GM19455 (cell line): ENCODE measurements around the gene INTS11.
"Not testable (repeated sequence)": the region's sequence is repeated elsewhere in the genome, so short reads cannot be mapped to it uniquely, and the experiment has no call there.

Experiments used
- ATAC-seq: cut with Tn5 transposase; IDR thresholded peaks from one replicate; pipeline ENCODE4 v1.9.1; 2021; ENCODE audit not compliant: unreplicated experiment

INTS11 gene

DNA sequence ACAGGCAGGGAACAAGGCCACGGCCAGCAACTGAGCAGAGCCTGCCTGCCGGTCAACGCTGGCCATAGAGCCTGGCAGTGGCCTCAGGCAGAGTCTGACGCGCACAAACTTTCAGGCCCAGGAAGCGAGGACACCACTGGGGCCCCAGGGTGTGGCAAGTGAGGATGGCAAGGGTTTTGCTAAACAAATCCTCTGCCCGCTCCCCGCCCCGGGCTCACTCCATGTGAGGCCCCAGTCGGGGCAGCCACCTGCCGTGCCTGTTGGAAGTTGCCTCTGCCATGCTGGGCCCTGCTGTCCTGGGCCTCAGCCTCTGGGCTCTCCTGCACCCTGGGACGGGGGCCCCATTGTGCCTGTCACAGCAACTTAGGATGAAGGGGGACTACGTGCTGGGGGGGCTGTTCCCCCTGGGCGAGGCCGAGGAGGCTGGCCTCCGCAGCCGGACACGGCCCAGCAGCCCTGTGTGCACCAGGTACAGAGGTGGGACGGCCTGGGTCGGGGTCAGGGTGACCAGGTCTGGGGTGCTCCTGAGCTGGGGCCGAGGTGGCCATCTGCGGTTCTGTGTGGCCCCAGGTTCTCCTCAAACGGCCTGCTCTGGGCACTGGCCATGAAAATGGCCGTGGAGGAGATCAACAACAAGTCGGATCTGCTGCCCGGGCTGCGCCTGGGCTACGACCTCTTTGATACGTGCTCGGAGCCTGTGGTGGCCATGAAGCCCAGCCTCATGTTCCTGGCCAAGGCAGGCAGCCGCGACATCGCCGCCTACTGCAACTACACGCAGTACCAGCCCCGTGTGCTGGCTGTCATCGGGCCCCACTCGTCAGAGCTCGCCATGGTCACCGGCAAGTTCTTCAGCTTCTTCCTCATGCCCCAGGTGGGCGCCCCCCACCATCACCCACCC lies 6.9 kb upstream of the INTS11 start, which contains the start of gene TAS1R3:
Gene TAS1R3 (plus strand): TSS at position 213 of the 898 bp plus-strand sequence. CDS start 66 bp downstream, at position 279.
- no peak for ATAC-seq

DNA sequence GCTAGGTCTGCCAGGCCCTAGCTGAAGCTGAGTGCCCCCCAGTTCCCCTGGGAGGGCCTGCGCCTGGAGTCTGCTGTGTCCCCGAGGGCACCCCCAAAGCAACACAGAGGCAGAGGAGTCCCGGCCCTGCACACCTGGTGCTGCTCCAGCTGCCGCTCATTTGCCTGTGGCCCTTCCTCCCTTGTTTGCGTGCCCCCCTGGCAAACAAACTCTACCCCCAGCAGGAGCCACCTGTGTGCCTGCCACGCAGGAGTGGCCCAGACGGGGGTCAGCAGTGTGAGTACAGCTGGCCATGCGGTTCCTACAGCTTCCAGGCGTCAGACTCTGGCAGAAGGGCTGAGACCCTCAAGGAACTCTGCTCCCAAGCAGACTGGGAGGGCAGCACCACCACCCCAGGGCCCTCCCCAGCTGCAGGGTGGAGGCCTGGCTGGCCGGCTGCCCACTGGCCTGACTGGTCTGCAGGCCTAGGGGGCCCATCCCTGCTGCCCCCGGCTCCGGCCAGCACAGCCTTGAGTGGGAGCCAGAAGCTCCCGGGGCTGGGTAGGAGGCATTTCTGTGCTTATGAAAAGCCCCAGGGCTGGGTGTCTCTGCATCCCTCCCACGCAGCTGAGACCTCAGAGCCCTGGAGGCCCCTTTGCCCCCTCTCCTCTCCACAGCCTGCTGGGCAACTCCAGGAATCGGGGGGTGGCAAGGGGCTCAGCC lies 6.1 kb upstream of the INTS11 start:
- no peak for ATAC-seq

DNA sequence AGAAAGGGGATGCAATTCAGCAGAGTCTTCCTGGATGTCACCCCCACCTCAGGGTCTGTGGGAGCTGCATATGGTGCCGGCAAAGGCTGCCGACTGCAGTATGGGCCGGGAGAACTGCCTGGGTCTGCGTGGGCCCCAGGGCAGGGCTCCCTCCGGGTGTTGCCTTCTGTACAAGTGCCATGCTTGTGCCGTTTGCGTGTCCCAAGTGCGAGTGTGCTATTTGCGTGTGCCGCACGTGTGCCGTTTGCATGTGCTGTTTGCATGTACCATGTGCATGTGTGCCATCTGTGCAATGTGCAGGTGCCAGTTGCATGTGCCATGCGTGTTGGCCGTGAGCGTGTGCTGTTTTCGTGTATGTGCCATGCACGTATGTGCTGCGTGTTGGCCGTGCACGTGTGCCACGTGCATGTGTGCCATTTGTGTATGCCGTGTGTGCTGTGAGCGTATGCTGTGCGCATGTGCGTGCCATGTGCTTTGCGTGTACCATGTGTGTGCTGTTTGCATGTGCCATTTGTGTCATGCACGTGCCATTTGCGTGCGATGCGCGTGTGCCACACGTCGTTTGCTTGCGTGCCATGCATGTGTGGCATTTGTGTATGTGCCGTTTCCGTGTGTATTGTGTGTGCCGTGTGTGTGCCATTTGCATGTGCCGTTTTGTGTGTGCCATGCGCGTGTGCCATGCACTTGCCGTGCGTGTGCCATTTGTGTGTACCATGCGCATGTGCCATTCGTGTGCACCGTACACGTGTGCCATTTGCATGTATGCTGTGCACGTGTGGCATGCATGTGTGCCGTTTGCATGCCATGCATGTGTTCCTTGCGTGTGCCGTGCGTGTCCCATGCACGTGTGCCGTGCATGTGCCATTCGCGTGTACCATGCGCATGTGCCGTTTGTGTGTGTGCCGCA lies 5.1 kb upstream of the INTS11 start:
- ATAC-seq, result no peak

DNA sequence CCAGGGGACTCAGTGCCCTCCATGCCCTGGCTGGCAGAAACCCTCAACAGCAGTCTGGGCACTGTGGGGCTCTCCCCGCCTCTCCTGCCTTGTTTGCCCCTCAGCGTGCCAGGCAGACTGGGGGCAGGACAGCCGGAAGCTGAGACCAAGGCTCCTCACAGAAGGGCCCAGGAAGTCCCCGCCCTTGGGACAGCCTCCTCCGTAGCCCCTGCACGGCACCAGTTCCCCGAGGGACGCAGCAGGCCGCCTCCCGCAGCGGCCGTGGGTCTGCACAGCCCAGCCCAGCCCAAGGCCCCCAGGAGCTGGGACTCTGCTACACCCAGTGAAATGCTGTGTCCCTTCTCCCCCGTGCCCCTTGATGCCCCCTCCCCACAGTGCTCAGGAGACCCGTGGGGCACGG lies 3.8 kb upstream of the INTS11 start:
- ATAC-seq, result no peak

DNA sequence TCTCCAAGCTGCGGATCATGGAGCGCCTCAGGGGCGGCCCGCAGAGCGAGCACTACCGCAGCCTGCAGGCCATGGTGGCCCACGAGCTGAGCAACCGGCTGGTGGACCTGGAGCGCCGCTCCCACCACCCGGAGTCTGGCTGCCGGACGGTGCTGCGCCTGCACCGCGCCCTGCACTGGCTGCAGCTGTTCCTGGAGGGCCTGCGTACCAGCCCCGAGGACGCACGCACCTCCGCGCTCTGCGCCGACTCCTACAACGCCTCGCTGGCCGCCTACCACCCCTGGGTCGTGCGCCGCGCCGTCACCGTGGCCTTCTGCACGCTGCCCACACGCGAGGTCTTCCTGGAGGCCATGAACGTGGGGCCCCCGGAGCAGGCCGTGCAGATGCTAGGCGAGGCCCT lies 2.8 kb upstream of the INTS11 start:
- ATAC-seq, result no peak

DNA sequence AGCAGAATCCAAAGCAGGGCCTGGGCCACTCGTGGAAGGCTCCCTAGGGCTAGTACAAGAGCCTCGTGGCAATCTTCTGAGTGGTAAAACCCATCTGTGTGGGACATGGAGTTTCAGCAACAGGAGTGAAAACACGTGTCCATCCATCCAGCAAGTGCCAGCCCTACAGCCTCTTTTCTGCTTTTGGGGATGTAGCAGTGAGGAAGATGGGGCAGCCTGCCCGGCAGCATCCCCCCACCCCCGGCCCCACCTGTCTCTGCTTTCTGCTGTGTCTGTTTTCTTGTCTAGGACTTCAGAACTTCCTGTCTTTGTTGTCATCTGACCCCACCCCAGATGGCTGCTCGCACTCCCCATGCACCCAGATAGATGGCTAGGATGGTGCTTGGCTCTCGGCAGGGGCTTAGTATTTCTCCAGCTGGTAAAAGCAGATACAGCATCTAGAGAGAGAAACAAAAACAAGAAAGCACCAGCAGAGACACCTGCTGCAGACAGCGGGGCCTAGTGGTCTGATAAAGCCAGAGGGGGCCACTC lies 1.7 kb upstream of the INTS11 start:
- ATAC-seq, result no peak

DNA sequence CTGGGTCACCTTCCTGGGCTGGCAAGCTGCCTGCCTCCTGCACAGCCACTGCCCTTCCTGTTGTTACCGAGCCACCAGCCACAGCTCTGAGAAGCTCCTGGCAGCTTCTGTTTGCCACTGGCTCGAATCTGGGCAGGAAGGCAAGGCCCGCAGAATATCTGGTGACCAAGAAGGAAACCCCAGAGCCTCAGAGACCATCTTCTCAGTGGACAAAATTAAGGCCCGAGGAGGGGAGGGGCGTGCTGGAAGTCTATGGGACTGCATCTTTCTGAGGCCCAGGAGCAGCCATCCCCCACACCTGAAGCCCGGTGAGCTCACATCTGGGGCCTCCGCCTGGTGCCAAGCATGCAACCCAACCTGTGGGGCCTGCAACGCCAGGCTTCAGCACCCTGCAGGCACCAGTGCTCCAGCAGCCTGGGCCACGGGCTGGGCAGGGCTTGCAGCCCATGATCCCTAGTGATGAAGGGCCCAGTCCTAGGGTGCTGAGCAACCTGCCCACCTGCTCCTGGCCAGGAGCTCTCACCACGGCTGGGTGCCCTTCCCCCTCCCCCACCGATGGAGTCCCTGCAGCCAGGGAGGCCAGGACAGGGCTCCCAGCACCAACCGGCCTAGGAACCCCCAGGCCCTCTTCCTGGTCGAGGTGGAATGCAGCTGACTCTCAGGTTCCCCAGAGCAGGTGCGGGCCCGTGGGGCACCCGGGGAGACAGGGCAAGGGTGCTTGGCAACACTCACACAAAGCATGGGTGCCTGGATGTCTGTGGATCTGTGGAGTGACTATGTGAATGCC lies 1.0 kb upstream of the INTS11 start:
- ATAC-seq, result no peak

DNA sequence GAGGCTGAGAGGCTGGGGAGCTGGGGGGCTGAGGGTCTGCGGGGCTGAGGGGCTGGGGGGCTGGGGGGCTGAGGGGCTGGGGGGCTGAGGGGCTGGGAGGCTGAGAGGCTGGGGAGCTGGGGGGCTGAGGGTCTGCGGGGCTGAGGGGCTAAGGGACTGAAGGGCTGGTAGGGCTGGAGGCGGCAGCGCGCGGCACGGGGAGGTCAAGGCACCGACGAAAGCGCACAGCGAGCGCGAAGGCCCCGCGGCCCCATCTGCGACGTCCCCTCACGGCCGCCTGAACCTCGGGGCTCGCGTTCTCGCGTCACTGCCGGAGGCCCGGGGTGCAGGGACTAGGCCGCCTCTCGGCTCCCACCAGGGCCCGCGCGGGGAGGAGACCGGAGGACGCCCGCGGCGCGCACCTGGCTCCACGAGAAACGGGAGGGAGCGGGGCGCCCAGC lies 356 bp downstream of the INTS11 start:
- peak; percentile 31 for ATAC-seq

DNA sequence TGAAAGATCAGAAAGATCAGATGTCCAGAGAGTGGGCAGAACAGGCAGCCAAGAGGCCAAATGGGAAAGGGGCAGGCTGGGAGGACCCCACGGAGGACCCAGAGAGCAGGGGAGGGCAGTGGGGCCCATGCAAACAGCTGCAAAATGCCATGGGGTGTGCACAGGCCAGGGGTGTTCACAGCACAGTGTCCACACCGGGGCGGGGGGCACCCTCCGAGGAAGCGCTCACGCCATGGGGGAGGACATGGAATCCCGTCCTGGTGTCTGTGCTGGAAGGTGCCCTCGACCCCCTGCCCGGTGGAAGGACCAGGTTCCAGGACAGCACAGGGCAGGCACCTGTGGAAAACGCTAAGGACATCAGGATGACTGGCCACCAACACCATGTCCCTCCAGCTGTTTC lies 1.5 kb downstream of the INTS11 start:
- no peak for ATAC-seq

DNA sequence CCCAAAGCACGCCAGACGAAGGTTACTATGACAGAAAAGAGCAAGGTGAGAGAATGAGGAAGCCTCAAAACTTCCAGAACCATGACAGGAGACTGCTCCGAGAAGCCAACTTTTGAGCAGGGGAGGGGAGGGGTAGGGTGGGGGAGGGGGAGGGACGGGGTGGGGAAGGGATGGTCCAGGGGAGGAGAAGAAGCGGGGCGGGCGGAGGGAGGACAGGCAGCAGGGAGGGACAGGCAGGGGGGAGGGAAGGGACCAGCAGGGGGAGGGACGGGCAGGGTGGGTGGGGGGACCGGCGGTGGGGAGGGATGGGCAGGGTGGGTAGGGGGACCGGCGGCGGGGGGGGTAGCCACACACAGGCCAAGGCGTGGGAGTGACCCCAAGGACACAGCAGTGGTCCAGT lies 2.0 kb downstream of the INTS11 start:
- no peak for ATAC-seq

DNA sequence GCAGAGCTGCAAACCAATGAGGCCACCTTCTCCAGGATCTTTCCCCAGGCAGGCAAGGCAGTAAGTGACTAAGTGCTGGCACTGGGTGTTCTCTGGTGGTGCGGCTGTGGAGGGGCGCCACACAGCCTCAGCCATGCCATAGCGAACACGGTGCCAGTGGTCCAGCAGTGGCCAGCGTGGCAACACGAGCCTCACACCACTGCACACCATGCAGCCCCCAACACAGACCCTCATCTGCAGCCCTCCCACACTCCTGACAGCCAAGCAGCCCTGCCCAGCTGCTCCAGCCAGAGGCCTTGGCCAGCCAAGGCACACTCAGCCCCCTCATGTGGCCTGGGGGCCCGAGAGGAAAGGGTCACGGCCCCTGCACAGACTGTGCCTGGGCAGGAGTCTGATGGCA lies 3.0 kb downstream of the INTS11 start:
- ATAC-seq, result no peak

DNA sequence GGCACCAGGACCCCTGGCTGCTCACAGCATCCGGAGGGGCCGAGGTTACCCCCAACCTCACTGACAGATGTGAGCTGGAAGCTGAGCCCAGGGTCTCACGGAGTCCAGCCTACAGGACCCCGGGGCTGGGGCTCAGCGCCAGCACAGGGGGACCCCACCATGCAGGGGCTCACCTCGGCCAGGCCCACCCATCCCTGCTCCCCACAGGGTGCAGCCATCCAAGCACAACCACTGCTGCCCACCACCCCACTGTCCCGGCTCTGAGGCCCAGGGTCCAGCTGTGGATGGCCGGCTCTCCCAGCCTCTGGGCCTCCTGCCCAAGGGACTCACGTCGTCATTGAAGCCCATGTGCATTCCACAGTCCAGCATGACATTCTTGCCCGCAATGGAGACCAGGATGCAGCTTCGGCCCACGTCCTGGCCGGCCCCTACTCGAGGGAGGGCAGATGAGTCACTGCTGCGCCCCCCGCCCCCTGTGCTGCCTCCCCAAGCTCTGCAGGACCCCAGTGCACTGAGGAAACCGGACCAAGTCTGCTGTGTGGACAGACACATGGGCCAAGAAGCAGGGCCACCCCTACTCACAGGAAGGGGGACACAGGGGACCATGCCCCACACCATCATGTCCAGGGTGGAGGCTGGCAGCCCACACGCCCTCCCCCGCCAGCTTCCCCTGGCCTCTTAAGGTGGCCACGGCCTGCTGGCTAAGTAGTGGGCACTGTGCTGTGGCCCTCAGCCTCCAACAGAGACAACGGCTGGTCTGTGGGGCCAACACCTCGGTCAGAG lies 3.6 kb downstream of the INTS11 start:
- no peak for ATAC-seq

DNA sequence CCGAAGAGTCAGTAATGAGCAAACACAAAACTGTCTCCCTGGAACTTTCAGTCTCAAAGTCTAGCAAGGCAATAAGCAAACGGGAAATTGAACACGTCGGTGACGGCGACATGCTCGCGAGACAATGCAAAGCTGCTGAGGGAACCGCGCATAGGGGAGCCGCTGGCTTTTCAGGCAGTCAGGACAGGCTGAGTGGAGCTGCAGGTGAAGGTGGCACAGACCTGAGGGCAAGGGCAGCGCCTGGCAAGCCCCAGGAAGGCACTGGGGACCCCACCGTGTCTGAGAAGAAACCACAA lies 4.9 kb downstream of the INTS11 start:
- no peak for ATAC-seq

DNA sequence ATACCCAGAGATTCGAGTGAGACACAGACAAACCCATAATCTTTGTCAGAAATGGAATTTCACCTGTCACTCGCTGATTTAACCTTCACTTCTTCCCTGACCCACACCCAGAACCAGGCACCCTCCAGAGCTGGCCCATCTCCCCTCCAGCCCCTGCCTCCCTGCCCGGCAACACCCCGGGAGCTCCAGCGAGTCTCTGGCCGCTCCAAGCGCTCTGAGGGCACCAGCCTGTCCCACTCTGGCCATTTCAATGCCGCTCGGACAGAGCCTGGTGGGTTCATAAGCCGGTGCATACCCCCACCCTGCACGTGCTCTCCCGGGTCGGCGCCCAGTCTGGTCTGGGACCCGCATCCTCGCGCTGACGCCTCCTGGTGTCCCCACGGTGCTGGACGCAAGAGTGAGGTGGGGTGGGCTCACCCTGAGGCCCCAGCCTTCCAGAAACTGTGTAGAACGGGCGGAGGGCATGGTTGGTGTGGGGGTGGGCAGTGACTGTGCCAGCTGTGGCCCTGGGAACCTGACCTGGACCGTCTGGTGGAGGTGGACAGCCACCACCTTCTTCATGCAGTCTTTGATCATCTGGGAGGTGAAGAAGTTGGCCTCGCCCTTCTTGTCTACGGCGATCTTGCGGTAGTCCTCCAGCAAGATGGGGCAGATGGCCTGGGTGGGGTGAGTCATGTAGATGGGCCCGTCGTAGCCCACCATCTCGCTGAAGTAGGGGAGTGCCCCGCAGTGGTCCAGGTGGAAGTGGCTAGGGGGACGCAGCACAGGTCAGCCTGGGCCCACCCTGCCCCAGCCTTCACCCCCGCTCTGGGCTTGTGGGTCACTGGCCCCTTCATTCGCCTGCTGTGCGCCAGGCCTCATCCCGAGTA lies 5.4 kb downstream of the INTS11 start:
- no peak for ATAC-seq

DNA sequence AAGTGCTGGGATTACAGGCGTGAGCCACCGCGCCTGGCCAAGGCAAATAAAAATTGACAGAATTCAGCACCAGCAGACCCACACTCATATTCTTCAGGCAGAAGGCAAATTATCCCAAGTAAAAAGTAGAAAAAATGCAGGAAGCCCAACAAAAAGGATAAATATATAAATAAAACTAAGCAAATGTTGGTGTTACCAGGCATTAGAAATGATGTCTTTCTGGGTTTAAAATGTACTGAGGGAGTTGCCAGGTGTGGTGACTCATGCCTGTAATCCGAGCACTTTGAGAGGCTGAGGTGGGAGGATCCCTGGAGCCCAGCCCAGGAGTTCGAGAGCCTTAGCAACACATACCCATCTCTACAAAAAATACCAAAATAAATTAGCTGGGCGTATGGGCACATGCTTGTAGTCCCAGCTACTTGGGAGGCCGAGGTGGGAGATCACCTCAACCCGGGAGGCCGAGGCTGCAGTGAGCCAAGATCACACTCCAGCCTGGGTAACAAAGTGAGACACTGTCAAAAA lies 6.3 kb downstream of the INTS11 start:
- no peak for ATAC-seq

DNA sequence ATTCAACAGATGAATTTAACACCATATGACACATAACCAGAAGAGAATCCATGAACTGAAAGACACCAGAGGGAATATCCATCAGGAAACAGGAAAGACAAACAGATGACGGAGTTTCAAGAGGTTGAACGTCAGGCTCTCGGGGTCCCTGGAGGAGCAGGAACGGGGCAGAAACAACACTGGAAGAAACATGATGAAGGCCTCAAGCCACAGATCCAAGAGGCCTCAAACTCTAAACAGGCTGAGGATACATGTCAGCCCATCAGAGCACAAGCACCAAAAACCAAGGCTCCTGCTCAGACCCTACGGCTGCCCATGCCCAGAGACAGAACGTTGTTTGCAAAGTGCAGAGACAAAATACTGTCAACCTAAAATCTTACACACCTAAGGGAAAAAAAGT lies 7.0 kb downstream of the INTS11 start:
- no peak for ATAC-seq

DNA sequence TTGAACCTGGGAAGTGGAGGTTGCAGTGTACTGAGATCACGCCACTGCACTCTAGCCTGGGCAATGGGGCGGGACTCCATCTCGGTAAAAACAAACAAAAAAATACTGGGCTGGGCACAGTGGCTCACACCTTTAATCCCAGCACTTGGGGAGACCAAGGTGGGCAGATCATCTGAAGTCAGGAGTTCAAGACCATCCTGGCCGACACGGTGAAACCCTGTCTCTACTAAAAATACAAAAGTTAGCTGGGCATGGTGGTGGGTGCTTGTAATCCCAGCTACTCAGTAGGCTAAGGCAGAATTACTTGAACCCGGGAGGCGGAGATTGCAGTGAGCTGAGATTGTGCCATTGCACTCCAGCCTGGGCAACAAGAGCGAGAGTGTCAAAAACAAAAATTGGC lies 8.3 kb downstream of the INTS11 start:
- ATAC-seq, result not testable (repeated sequence)

DNA sequence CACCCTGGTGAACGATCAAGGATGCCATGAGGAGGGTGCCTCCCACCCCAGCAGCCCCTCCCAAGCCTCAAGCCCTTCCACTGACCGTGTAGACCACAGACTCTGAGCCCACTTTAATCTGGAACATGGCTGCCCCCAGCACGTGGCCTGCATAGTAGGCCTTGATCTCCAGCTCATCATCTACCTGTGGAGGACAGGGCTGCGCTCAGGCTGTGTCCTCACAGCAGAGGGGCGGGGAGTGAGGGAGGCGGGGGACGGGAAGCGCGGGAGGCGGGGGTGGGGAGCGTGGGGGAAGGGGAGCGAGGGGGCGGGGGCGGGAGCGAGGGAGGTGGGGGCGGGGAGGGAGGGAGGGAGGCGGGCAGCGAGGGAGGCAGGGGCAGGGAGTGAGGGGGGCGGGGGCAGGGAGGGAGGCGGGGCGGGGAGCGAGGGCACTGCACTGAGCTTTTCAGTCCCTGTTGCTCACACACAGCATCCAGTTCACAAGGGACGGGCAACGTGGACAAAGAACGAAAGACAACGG lies 9.0 kb downstream of the INTS11 start:
- ATAC-seq, result no peak
